Endometrial microvascular endothelial cells (primary cell): ENCODE data around the gene RUFY3. TPM values are rescaled to one million over a fixed set of nuclear protein-coding genes. Genes with fewer than 3 reads are reported as not detected.
"Not testable (repeated sequence)": the region's sequence is repeated elsewhere in the genome, so short reads cannot be mapped to it uniquely, and the experiment has no call there.

Experiments used
- in situ Hi-C: cut with HindIII; loops from 2 replicates; pipeline ENCODE4 v1.10.0; 2017; ENCODE audit warnings: low sequenced_read_pairs, low pct_unique_long_range_greater_than_20kb; ENCODE audit errors: inconsistent ontology term
- total RNA-seq: library from RNA; depleted of rRNA; stranded (reverse); fragments of >200 nt; gene quantifications from one replicate; pipeline ENCODE4 v1.2.3, GENCODE V29; 2015; ENCODE audit errors: inconsistent ontology term

RUFY3 gene
- total RNA-seq, 1 donor from 2014 or later = 9.7 TPM

DNA sequence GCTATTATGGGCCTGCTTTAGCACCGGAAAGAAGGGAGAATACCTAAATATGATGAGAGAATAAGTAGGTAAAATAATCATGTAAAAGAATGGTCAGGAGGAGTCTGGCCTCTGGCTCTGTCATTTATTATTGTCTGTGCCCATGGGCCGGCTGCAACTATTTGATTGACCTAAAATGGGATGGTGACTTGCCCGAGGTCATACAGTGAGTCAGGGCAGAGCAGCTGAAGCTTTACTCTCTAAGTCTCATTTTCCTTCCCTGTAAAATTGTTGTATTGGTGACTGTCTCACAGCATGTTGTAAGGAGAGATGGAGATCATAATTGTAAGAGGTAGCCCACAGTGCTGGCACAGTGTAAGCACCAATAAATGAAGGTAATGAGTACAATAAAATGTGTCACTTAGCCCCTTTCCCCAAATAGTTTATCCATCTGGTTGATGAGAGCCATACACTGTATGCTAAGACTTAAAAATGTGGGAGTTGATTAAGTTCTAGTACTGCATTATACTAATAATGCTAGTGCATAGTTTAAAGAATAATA, 39.6 kb downstream of the RUFY3 start:
- in situ Hi-C loops = no loop called here

DNA sequence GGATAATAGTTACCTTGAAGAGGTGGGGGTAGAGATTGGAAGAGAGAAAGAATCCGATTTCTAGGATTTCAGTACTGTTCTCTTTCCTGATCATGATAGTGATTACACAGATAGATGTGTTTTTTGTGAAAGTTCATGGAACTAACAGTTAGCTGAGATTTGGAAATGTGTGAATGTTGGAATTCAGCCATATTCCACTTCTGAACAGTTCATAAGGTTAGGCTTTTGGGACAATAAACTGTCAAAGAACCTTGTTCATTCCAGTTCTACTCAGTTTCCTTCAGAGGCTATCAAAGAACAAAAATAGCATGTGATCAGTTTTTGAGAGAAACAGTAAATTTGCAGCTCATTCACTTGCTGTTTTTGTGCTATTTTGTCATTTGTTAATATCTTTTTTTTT, 43.6 kb downstream of the RUFY3 start:
- in situ Hi-C loops = no loop called here

DNA sequence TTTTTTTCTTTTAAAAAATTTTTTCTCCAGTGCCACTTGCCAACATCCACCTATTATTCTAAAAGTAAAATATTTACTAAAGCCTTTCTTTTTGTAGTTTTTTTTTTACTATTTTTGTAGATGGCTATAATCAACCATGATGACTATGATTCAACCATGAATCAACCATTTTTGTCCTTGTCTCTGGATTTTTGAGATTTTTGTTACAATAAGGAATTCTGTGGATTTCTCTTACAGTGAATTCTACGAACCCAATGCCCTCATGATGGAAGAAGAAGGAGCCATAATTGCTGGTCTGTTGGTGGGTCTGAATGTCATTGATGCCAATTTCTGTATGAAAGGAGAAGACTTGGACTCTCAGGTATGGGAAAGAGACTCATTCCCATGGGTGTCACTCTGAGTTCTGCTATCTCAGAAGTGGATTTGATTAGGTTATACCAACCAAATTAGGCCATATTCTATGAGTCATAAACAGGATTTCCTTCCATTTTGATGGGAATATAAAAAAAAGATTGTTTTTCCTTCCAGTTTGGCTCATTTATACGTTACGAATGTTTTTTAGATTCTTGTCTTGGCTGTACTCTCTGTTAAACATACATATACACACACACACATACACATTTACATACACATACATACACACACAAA, 46.7 kb downstream of the RUFY3 start:
- in situ Hi-C loops = no loop called here

GRCh38 chr4:70769396-70769795, 47.6 kb downstream of the RUFY3 start:
- in situ Hi-C loops = not testable (repeated sequence)

DNA sequence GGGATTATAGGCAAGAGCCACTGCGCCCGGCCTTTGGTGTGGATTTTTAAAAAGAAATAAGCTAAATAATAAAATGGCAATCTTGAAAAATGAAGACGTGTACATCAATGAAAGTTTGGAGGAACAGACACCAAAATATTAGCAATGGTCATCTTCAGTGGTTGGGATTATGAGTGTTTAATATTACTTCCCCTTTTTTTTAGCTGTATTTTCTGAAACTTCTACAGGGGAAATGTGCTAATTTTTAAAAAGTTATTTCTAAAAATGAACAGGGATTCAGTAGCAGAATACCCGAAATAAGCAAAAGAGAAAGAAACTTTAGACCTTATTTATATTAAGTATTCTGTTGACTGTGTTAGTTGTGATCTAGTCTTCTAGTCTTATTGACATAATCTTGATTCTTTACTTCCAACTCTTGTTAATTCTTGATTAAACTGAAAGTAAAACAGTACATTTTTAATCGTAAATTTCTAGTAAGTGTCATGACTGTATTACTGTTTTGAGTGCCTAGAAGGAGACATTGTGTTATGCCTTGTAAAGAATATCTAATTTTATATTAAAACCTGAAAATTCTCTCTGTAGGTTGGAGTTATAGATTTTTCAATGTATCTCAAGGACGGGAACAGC, 51.3 kb downstream of the RUFY3 start:
- in situ Hi-C loops = no loop called here

DNA sequence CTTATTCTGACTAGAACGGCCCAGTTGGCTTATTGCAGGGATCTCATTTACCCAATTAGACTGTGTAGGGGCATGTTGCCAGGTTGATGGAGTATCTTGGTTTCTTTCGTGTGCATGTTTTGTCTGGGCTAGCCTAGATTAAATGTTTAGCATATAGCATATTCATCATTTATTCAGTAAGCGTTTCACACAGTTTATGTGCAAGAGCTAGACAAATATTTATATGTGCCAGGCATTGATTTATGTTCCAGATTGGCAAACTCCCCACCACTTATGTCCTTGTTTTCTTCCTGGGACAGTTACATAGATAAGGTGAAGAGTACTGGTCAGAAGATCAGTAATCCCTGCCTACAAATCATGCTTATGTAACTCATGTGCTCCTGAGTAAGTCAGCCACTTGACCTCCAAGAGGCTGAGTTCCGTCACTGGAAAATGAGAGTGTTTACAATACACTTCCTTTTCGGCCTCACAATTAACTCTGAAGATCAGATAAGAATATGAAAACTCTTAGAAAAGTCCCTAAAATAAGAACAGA, 57.2 kb downstream of the RUFY3 start:
- in situ Hi-C loops = no loop called here

- in situ Hi-C loops = no loop called here
These were observed 61.3 kb downstream of the RUFY3 start for GRCh38 chr4:70783096-70783495.

- in situ Hi-C loops = no loop called here
These were observed 65.7 kb downstream of the RUFY3 start for GRCh38 chr4:70787496-70787895.

GRCh38 chr4:70788733-70789132, 67.0 kb downstream of the RUFY3 start:
- in situ Hi-C loops = no loop called here

GRCh38 chr4:70793626-70794025, 71.9 kb downstream of the RUFY3 start:
- in situ Hi-C loops = no loop called here

DNA sequence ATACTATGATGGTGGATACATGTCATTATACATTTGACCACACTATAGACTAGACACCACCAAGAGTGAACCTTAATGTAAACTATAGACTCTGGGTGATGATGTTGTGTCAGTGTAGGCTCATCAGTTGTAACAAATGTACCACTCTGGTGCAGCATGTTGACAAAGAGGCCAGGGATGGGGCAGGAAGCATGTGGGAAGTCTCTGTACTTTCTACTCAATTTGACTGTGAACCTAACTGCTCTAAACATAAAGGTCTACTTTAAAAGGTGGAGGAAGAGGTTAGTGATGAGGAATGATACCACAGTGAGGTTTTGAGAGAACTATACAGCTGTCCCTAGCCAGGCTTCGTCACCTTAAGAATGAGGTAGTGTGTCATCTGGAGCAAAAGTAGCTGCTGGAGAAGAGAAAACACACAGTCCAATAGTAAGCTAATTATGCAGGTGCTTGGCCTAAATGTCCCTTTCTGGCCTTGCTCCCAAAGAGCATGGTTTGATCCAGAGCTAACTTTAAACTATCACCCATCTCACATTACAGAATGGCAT, 79.6 kb downstream of the RUFY3 start:
- in situ Hi-C loops = no loop called here

- in situ Hi-C loops = no loop called here
These were observed 81.3 kb downstream of the RUFY3 start for GRCh38 chr4:70802928-70803580.

- in situ Hi-C loops = no loop called here
These were observed 86.4 kb downstream of the RUFY3 start for GRCh38 chr4:70808151-70808550.

- in situ Hi-C loops = no loop called here
These were observed 93.6 kb downstream of the RUFY3 start for GRCh38 chr4:70815370-70815769.

- in situ Hi-C loops = no loop called here
These were observed 95.1 kb downstream of the RUFY3 start for GRCh38 chr4:70816894-70817293.

- in situ Hi-C loops = no loop called here
These were observed 96.5 kb downstream of the RUFY3 start for GRCh38 chr4:70818173-70818855.

DNA sequence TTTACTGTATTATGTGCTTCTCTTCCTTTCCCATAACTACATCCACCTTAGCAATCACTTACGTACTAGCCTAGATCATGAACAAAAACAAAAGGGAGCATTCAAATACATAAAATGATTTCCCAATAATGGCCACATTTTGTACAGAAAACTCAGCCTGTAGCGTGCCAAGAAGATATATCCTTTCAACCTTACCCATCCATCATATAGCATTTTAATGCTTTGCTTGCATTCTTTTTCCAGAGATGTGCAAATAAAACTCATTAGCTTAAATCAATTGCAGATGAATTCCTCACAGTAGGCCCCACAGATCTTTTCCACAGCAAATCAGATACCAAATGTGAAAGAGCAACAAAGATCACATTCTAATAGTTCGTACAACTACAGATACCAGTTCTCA, 97.2 kb downstream of the RUFY3 start:
- in situ Hi-C loops = no loop called here

- in situ Hi-C loops = no loop called here
These were observed 107.3 kb downstream of the RUFY3 start for GRCh38 chr4:70829015-70829414.

- in situ Hi-C loops = no loop called here
These were observed 107.7 kb downstream of the RUFY3 start for GRCh38 chr4:70829492-70829891.
